Natural killer cell (primary cell): ENCODE data around the gene ZFP1. TPM values are rescaled to one million over a fixed set of nuclear protein-coding genes. Genes with fewer than 3 reads are reported as not detected.

Experiments used
- ATAC-seq, 3 donors: fragments of 150-1000 bp in 2 of 3; fragments of 200-7000 bp in 1 of 3; cut with Tn5 transposase; 1 replicate in 1 of 3; 2 replicates in 2 of 3; pipeline ENCODE4 v1.10.0; 2021; ENCODE audit warnings: mild to moderate bottlenecking in 2 of 3, moderate library complexity in 2 of 3
- DNase-seq, 2 donors: peaks; one replicate each; pipeline versions ENCODE4 v3.0.0 to v3.0.0-alpha.2; 2013 to 2021; ENCODE audit warnings: mixed read lengths in 1 of 2
- H3K27ac ChIP-seq: one replicate; pipeline ENCODE4 v1.5.1; 2013; ENCODE audit warnings: mild to moderate bottlenecking, low read length
- H3K27me3 ChIP-seq: one replicate; pipeline ENCODE4 v1.6.1; 2013; ENCODE audit warnings: low read length; ENCODE audit not compliant: control insufficient read depth, insufficient read depth
- H3K36me3 ChIP-seq: one replicate; pipeline ENCODE4 v1.6.1; 2013; ENCODE audit warnings: low read length; ENCODE audit not compliant: control insufficient read depth, insufficient read depth
- H3K4me1 ChIP-seq: one replicate; pipeline ENCODE4 v1.6.1; 2013; ENCODE audit warnings: low read length; ENCODE audit not compliant: control insufficient read depth, insufficient read depth
- H3K4me3 ChIP-seq: one replicate; pipeline ENCODE4 v1.5.1; 2013; ENCODE audit warnings: low read length
- H3K9me3 ChIP-seq: one replicate; pipeline ENCODE4 v1.6.1; 2013; ENCODE audit warnings: low read length; ENCODE audit not compliant: control insufficient read depth, insufficient read depth
- H3K27ac Mint-ChIP-seq, 2 donors: one replicate each; pipeline ENCODE4 v1.8.0; 2022; ENCODE audit warnings: mild to moderate bottlenecking in 2 of 2, mixed read lengths in 2 of 2, moderate library complexity in 1 of 2
- H3K27me3 Mint-ChIP-seq, 2 donors: one replicate each; pipeline ENCODE4 v1.8.0; 2022; ENCODE audit warnings: low read depth in 2 of 2, mixed read lengths in 2 of 2
- H3K36me3 Mint-ChIP-seq: one replicate; pipeline ENCODE4 v1.8.0; 2022; ENCODE audit warnings: mixed read lengths
- H3K4me1 Mint-ChIP-seq, 2 donors: one replicate each; pipeline ENCODE4 v1.8.0; 2022; ENCODE audit warnings: mixed read lengths in 2 of 2
- H3K4me3 Mint-ChIP-seq: one replicate; pipeline ENCODE4 v1.8.0; 2022; ENCODE audit warnings: mild to moderate bottlenecking, moderate library complexity, mixed read lengths
- H3K9me3 Mint-ChIP-seq, 2 donors: one replicate each; pipeline ENCODE4 v1.8.0; 2022; ENCODE audit warnings: mixed read lengths in 2 of 2
- CTCF ChIP-seq: fragments of 200-600 bp; IDR thresholded peaks from one replicate; pipeline ENCODE4 v1.8.0; 2022; ENCODE audit warnings: antibody characterized with exemption
- WGBS: methylation state at CpG from one replicate; pipeline ENCODE4 v1.1.7; 2013; ENCODE audit warnings: missing lambda C conversion rate; ENCODE audit not compliant: insufficient coverage; 5-methylcytosine and 5-hydroxymethylcytosine counted together
- intact Hi-C: fragments of 100-400 bp; cut with micrococcal nuclease; formaldehyde crosslinking; loops from one replicate; pipeline ENCODE4 v1.14.2; 2022
- total RNA-seq, 4 donors: library from RNA; stranded (reverse); fragments of 120-200 nt in 1 of 4; gene quantifications; one replicate each; pipeline versions ENCODE4 v1.2.3 to v1.2.4, GENCODE V29; 2013 to 2022

Gene ZFP1
- total RNA-seq, 3 donors from 2014 or later (not counting 1 experiment from before 2014, with no cell fraction given) = 9.0 to 16.2 (median 14.9) TPM

GRCh38 chr16:75202069-75202590 lies 53.8 kb downstream of the ZFP1 start:
- no peak for ATAC-seq
- peaks cover 2% of the 10 kb centered on the region for H3K27me3 ChIP-seq
- Mint-ChIP-seq H3K4me1 (no peaks in the 10 kb centered on the region), H3K36me3 (no peaks in the 10 kb centered on the region), H3K9me3 (no peaks in the 10 kb centered on the region), H3K27ac (no peak overlapping the region), H3K27me3 (peaks cover 14 to 25% of the 10 kb centered on the region in 2 donors), H3K4me3 (no peak overlapping the region)
- no peak overlapping the region for H3K27ac ChIP-seq
- no peaks in the 10 kb centered on the region for H3K36me3 ChIP-seq
- intact Hi-C loops = no loop called here
- WGBS = 91% methylated on average over 12 of the region's 13 CpGs
- TF ChIP-seq CTCF = no peak
- DNase-seq = no peak
- no peak overlapping the region for H3K4me3 ChIP-seq
- H3K9me3 ChIP-seq = no peaks in the 10 kb centered on the region
- H3K4me1 ChIP-seq = peaks cover 4% of the 10 kb centered on the region

GRCh38 chr16:75203096-75203495 lies 54.8 kb downstream of the ZFP1 start:
- DNase-seq (no peak), ATAC-seq (no peak)
- Histone ChIP-seq H3K36me3 (no peaks in the 10 kb centered on the region), H3K4me1 (peaks cover 4% of the 10 kb centered on the region), H3K27me3 (peaks cover 2% of the 10 kb centered on the region), H3K9me3 (no peaks in the 10 kb centered on the region), H3K27ac (no peak overlapping the region), H3K4me3 (no peak overlapping the region)
- TF ChIP-seq CTCF = no peak
- H3K9me3 Mint-ChIP-seq = no peaks in the 10 kb centered on the region
- H3K27me3 Mint-ChIP-seq = peaks cover 9 to 15% of the 10 kb centered on the region in 2 donors
- H3K27ac Mint-ChIP-seq = no peak overlapping the region
- no peaks in the 10 kb centered on the region for H3K4me1 Mint-ChIP-seq
- intact Hi-C loops = no loop called here
- no peaks in the 10 kb centered on the region for H3K36me3 Mint-ChIP-seq
- 95% methylated on average over 12 of the region's 12 CpGs for WGBS
- no peak overlapping the region for H3K4me3 Mint-ChIP-seq

GRCh38 chr16:75203667-75204409 lies 55.5 kb downstream of the ZFP1 start:
- Histone ChIP-seq H3K4me3 (no peak overlapping the region), H3K27me3 (peaks cover 2% of the 10 kb centered on the region), H3K4me1 (peaks cover 4% of the 10 kb centered on the region), H3K9me3 (no peaks in the 10 kb centered on the region), H3K36me3 (no peaks in the 10 kb centered on the region), H3K27ac (no peak overlapping the region)
- TF ChIP-seq CTCF = no peak
- 80% methylated on average over 13 of the region's 13 CpGs for WGBS
- DNase-seq (no peak), ATAC-seq (no peak)
- intact Hi-C loops = no loop called here
- Mint-ChIP-seq H3K9me3 (no peaks in the 10 kb centered on the region), H3K4me3 (no peak overlapping the region), H3K27ac (no peak overlapping the region), H3K27me3 (peaks cover 6 to 16% of the 10 kb centered on the region in 2 donors), H3K36me3 (no peaks in the 10 kb centered on the region), H3K4me1 (no peaks in the 10 kb centered on the region)

- Mint-ChIP-seq H3K27me3 (peaks cover 6 to 16% of the 10 kb centered on the region in 2 donors), H3K4me1 (no peaks in the 10 kb centered on the region), H3K4me3 (no peak overlapping the region)
Observed at GRCh38 chr16:75204410-75204758, 56.1 kb downstream of the ZFP1 start.

More at GRCh38 chr16:75204410-75204758, 56.1 kb downstream of the ZFP1 start:
- Histone ChIP-seq H3K4me3 (no peak overlapping the region), H3K4me1 (peaks cover 1% of the 10 kb centered on the region), H3K27me3 (peaks cover 2% of the 10 kb centered on the region), H3K27ac (no peak overlapping the region), H3K36me3 (no peaks in the 10 kb centered on the region), H3K9me3 (no peaks in the 10 kb centered on the region)
- Mint-ChIP-seq H3K9me3 (no peaks in the 10 kb centered on the region), H3K27ac (no peak overlapping the region), H3K36me3 (no peaks in the 10 kb centered on the region)
- TF ChIP-seq CTCF = no peak
- DNase-seq = no peak
- ATAC-seq = no peak
- WGBS = 98% methylated on average over 3 of the region's 6 CpGs
- intact Hi-C loops = no loop called here
